Measurements from ENCODE around the gene CCDC12. TPM values are rescaled to one million over a fixed set of nuclear protein-coding genes. Genes with fewer than 3 reads are reported as not detected.

CCDC12 gene
- 151 TPM for polyA plus RNA-seq

- Mint-ChIP-seq H3K27me3 (no peaks in the 10 kb centered on the region), H3K36me3 (peaks cover 7% of the 10 kb centered on the region), H3K27ac (peak within 1 kb of the TSS; percentile 96 to 99 (median 99)), H3K9me3 (no peaks in the 10 kb centered on the region), H3K4me3 (peak within 1 kb of the TSS; percentile 97 to 100 (median 100)), H3K4me1 (peaks cover 45 to 52% (median 48%) of the 10 kb centered on the region in 3 donors)
Observed at GRCh38 chr3:46976326-46977190, at the start of gene CCDC12. Gene CCDC12, minus strand, starts transcription at chr3:46976745. Its CDS starts 13 bp downstream, at chr3:46976732.

- Mint-ChIP-seq H3K27ac (peak overlapping the region in 1 of 3 donors; percentile 2), H3K4me3 (no peak overlapping the region), H3K9me3 (no peaks in the 10 kb centered on the region), H3K36me3 (no peaks in the 10 kb centered on the region), H3K27me3 (no peaks in the 10 kb centered on the region), H3K4me1 (peaks cover 4 to 20% (median 9%) of the 10 kb centered on the region in 3 donors)
Observed at GRCh38 chr3:47024932-47025331, 48.4 kb upstream of the CCDC12 start.

GRCh38 chr3:47022641-47023071 lies 46.1 kb upstream of the CCDC12 start:
- no peaks in the 10 kb centered on the region for H3K9me3 Mint-ChIP-seq
- H3K4me3 Mint-ChIP-seq = no peak overlapping the region
- no peaks in the 10 kb centered on the region for H3K27me3 Mint-ChIP-seq
- H3K27ac Mint-ChIP-seq = peak overlapping the region in 1 of 3 donors; percentile 33
- peaks cover 17 to 31% (median 18%) of the 10 kb centered on the region in 3 donors for H3K4me1 Mint-ChIP-seq
- H3K36me3 Mint-ChIP-seq = peaks cover 4% of the 10 kb centered on the region

- H3K4me3 Mint-ChIP-seq = peak overlapping the region in 1 of 4 donors; percentile 52
- H3K27me3 Mint-ChIP-seq = no peaks in the 10 kb centered on the region
- H3K27ac Mint-ChIP-seq = peak overlapping the region; percentile 15 to 80 (median 53)
- no peaks in the 10 kb centered on the region for H3K9me3 Mint-ChIP-seq
- peaks cover 23 to 42% (median 25%) of the 10 kb centered on the region in 3 donors for H3K4me1 Mint-ChIP-seq
- peaks cover 4% of the 10 kb centered on the region for H3K36me3 Mint-ChIP-seq
Observed at GRCh38 chr3:47020311-47020710, 43.8 kb upstream of the CCDC12 start.

GRCh38 chr3:47019201-47019600 lies 42.7 kb upstream of the CCDC12 start:
- Mint-ChIP-seq H3K36me3 (peaks cover 4% of the 10 kb centered on the region), H3K4me1 (peaks cover 22 to 36% (median 23%) of the 10 kb centered on the region in 3 donors), H3K9me3 (no peaks in the 10 kb centered on the region)

GRCh38 chr3:47018269-47018611 lies 41.7 kb upstream of the CCDC12 start:
- no peaks in the 10 kb centered on the region for H3K27me3 Mint-ChIP-seq
- peak overlapping the region in 1 of 4 donors; percentile 23 for H3K4me3 Mint-ChIP-seq
- H3K36me3 Mint-ChIP-seq = peaks cover 4% of the 10 kb centered on the region
- H3K4me1 Mint-ChIP-seq = peaks cover 22 to 36% (median 23%) of the 10 kb centered on the region in 3 donors
- H3K27ac Mint-ChIP-seq = peak overlapping the region in 2 of 3 donors; percentile 79 to 93
- H3K9me3 Mint-ChIP-seq = no peaks in the 10 kb centered on the region

More at GRCh38 chr3:47019201-47019600, 42.7 kb upstream of the CCDC12 start:
- Mint-ChIP-seq H3K4me3 (no peak overlapping the region), H3K27me3 (no peaks in the 10 kb centered on the region), H3K27ac (peak overlapping the region in 2 of 3 donors; percentile 47 to 93)

GRCh38 chr3:47017504-47018268 lies 41.1 kb upstream of the CCDC12 start:
- H3K4me1 Mint-ChIP-seq = peaks cover 22 to 36% (median 23%) of the 10 kb centered on the region in 3 donors
- H3K9me3 Mint-ChIP-seq = no peaks in the 10 kb centered on the region
- H3K36me3 Mint-ChIP-seq = peaks cover 4% of the 10 kb centered on the region
- H3K27ac Mint-ChIP-seq = peak overlapping the region; percentile 79 to 93 (median 93)
- H3K4me3 Mint-ChIP-seq = peak overlapping the region in 3 of 4 donors; percentile 23 to 80 (median 24)
- H3K27me3 Mint-ChIP-seq = no peaks in the 10 kb centered on the region

GRCh38 chr3:47016934-47017435 lies 40.4 kb upstream of the CCDC12 start:
- Mint-ChIP-seq H3K36me3 (peaks cover 4% of the 10 kb centered on the region), H3K27ac (peak overlapping the region; percentile 79 to 93 (median 93)), H3K27me3 (no peaks in the 10 kb centered on the region), H3K4me3 (peak overlapping the region in 3 of 4 donors; percentile 40 to 80 (median 71)), H3K9me3 (no peaks in the 10 kb centered on the region), H3K4me1 (peaks cover 22 to 36% (median 23%) of the 10 kb centered on the region in 3 donors)

- peak overlapping the region in 3 of 4 donors; percentile 40 to 80 (median 71) for H3K4me3 Mint-ChIP-seq
- no peaks in the 10 kb centered on the region for H3K9me3 Mint-ChIP-seq
- H3K36me3 Mint-ChIP-seq = peaks cover 4% of the 10 kb centered on the region
- H3K4me1 Mint-ChIP-seq = peaks cover 22 to 36% (median 23%) of the 10 kb centered on the region in 3 donors
- no peaks in the 10 kb centered on the region for H3K27me3 Mint-ChIP-seq
- peak overlapping the region; percentile 79 to 93 (median 93) for H3K27ac Mint-ChIP-seq
Observed at GRCh38 chr3:47016086-47016933, 39.8 kb upstream of the CCDC12 start.

GRCh38 chr3:47015151-47015550 lies 38.6 kb upstream of the CCDC12 start:
- peaks cover 23 to 36% (median 24%) of the 10 kb centered on the region in 3 donors for H3K4me1 Mint-ChIP-seq
- peaks cover 4% of the 10 kb centered on the region for H3K36me3 Mint-ChIP-seq
- no peaks in the 10 kb centered on the region for H3K9me3 Mint-ChIP-seq
- H3K27ac Mint-ChIP-seq = peak overlapping the region; percentile 44 to 81 (median 50)
- no peaks in the 10 kb centered on the region for H3K27me3 Mint-ChIP-seq
- no peak overlapping the region for H3K4me3 Mint-ChIP-seq

GRCh38 chr3:47014036-47014435 lies 37.5 kb upstream of the CCDC12 start:
- peaks cover 20 to 29% (median 23%) of the 10 kb centered on the region in 3 donors for H3K4me1 Mint-ChIP-seq
- H3K9me3 Mint-ChIP-seq = no peaks in the 10 kb centered on the region
- peak overlapping the region in 2 of 3 donors; percentile 19 to 73 for H3K27ac Mint-ChIP-seq
- H3K27me3 Mint-ChIP-seq = no peaks in the 10 kb centered on the region
- H3K36me3 Mint-ChIP-seq = peaks cover 4% of the 10 kb centered on the region
- H3K4me3 Mint-ChIP-seq = no peak overlapping the region

- Mint-ChIP-seq H3K27ac (peak overlapping the region in 1 of 3 donors; percentile 35), H3K27me3 (no peaks in the 10 kb centered on the region), H3K36me3 (no peaks in the 10 kb centered on the region), H3K4me3 (no peak overlapping the region), H3K4me1 (peaks cover 15 to 23% (median 20%) of the 10 kb centered on the region in 3 donors), H3K9me3 (no peaks in the 10 kb centered on the region)
Observed at GRCh38 chr3:47013231-47013630, 36.7 kb upstream of the CCDC12 start.

- no peaks in the 10 kb centered on the region for H3K36me3 Mint-ChIP-seq
- peak overlapping the region in 2 of 3 donors; percentile 32 to 35 for H3K27ac Mint-ChIP-seq
- H3K9me3 Mint-ChIP-seq = no peaks in the 10 kb centered on the region
- H3K4me1 Mint-ChIP-seq = peaks cover 9 to 17% (median 14%) of the 10 kb centered on the region in 3 donors
- no peaks in the 10 kb centered on the region for H3K27me3 Mint-ChIP-seq
- H3K4me3 Mint-ChIP-seq = no peak overlapping the region
Observed at GRCh38 chr3:47012342-47013230, 36.0 kb upstream of the CCDC12 start.

All from IgD-negative memory B cell (primary cell).